Measurements from ENCODE around the gene ITGB7. TPM values are rescaled to one million over a fixed set of nuclear protein-coding genes. Genes with fewer than 3 reads are reported as not detected.

ITGB7 gene
- total and polyA plus RNA-seq, 10 of the 15 experiments (the other 5 are each of a cell fraction or from before 2014, with no cell fraction given) = 54.5 to 487 (median 252) TPM

DNA sequence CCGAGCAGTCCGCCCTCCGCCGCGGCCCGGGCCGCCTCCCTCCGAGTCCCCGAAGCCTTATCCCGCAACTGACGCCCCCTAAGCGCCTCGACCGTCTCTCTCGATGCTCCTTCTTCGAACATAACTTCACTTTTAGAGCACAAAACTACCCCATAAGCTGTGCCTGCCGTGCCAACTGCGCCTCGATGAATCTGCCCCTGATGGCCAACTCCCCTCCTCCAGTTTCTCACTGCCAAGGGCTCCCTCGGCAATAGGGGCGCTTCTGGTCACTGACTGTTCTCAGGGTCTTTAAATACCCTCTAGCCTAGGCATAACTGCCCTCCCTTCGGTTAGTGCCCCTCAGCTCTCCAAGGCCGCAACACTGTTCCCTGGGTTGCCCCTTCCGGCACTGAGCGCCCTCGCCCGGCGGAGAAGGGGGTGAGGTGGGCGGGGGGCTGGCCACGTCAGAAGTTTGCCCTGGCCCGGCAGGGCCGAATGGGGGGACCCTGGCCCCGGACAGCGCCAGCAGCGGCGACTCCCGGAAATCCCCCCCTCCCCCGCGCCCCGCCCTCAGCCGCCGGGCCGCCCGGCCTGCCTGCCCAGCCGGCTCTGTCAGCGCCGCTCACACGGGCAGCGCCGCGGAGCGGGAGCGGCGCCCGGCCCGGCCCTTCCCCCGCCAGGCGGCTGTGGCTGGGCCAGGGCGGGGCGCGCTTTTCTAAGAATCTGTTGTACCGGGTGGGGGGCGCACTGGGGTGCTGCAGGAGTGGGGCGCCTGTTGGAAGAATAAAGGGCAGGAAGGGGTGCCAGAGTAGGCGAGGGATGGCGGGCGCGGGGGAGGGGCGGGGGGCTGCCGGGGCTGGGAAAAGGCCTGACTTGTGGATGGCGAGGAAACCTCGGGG is 14.4 kb upstream of the ITGB7 start (continued):
- TF ChIP-seq, protein P1, sequence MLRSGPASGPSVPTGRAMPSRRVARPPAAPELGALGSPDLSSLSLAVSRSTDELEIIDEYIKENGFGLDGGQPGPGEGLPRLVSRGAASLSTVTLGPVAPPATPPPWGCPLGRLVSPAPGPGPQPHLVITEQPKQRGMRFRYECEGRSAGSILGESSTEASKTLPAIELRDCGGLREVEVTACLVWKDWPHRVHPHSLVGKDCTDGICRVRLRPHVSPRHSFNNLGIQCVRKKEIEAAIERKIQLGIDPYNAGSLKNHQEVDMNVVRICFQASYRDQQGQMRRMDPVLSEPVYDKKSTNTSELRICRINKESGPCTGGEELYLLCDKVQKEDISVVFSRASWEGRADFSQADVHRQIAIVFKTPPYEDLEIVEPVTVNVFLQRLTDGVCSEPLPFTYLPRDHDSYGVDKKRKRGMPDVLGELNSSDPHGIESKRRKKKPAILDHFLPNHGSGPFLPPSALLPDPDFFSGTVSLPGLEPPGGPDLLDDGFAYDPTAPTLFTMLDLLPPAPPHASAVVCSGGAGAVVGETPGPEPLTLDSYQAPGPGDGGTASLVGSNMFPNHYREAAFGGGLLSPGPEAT (IDR thresholded peaks at IDR 0.05; ENCODE audit: low read depth) = peak; percentile 47; the same call in 1 of the 2 replicates
- TF ChIP-seq TCF3 (IDR thresholded peaks at IDR 0.05; ENCODE audit: borderline replicate concordance, insufficient read depth, low read depth, low read length) (no peak), SPI1 (IDR thresholded peaks at IDR 0.05; ENCODE audit: borderline replicate concordance, insufficient read depth, low read depth, low read length) (no peak), ZZZ3 (IDR thresholded peaks at IDR 0.05; ENCODE audit: control insufficient read depth, insufficient read length, low read depth) (no peak), HDGF (IDR thresholded peaks at IDR 0.05) (peak; percentile 69), BCL11A (IDR thresholded peaks at IDR 0.05; ENCODE audit: low read depth, low read length) (no peak), KAT2A (conservative IDR thresholded peaks at IDR 0.05; ENCODE audit: control insufficient read depth, low read depth, low read length) (no peak), HCFC1 (IDR thresholded peaks at IDR 0.05; ENCODE audit: low read length) (no peak), TBL1XR1 (IDR thresholded peaks at IDR 0.05; ENCODE audit: low read depth, low read length) (peak; percentile 64), ZNF217 (IDR thresholded peaks at IDR 0.05) (no peak), SMC3 (IDR thresholded peaks at IDR 0.05; ENCODE audit: borderline replicate concordance, low read length) (no peak), NRF1 (conservative IDR thresholded peaks at IDR 0.05; ENCODE audit: low read depth, low read length) (no peak), NFYA (IDR thresholded peaks at IDR 0.05; ENCODE audit: borderline replicate concordance, low read depth, low read length) (no peak)
- TF ChIP-seq, protein P2, sequence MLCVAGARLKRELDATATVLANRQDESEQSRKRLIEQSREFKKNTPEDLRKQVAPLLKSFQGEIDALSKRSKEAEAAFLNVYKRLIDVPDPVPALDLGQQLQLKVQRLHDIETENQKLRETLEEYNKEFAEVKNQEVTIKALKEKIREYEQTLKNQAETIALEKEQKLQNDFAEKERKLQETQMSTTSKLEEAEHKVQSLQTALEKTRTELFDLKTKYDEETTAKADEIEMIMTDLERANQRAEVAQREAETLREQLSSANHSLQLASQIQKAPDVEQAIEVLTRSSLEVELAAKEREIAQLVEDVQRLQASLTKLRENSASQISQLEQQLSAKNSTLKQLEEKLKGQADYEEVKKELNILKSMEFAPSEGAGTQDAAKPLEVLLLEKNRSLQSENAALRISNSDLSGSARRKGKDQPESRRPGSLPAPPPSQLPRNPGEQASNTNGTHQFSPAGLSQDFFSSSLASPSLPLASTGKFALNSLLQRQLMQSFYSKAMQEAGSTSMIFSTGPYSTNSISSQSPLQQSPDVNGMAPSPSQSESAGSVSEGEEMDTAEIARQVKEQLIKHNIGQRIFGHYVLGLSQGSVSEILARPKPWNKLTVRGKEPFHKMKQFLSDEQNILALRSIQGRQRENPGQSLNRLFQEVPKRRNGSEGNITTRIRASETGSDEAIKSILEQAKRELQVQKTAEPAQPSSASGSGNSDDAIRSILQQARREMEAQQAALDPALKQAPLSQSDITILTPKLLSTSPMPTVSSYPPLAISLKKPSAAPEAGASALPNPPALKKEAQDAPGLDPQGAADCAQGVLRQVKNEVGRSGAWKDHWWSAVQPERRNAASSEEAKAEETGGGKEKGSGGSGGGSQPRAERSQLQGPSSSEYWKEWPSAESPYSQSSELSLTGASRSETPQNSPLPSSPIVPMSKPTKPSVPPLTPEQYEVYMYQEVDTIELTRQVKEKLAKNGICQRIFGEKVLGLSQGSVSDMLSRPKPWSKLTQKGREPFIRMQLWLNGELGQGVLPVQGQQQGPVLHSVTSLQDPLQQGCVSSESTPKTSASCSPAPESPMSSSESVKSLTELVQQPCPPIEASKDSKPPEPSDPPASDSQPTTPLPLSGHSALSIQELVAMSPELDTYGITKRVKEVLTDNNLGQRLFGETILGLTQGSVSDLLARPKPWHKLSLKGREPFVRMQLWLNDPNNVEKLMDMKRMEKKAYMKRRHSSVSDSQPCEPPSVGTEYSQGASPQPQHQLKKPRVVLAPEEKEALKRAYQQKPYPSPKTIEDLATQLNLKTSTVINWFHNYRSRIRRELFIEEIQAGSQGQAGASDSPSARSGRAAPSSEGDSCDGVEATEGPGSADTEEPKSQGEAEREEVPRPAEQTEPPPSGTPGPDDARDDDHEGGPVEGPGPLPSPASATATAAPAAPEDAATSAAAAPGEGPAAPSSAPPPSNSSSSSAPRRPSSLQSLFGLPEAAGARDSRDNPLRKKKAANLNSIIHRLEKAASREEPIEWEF (IDR thresholded peaks at IDR 0.05; ENCODE audit: insufficient replicate concordance, low read depth, low read length) = no peak
- TF ChIP-seq, protein P3, sequence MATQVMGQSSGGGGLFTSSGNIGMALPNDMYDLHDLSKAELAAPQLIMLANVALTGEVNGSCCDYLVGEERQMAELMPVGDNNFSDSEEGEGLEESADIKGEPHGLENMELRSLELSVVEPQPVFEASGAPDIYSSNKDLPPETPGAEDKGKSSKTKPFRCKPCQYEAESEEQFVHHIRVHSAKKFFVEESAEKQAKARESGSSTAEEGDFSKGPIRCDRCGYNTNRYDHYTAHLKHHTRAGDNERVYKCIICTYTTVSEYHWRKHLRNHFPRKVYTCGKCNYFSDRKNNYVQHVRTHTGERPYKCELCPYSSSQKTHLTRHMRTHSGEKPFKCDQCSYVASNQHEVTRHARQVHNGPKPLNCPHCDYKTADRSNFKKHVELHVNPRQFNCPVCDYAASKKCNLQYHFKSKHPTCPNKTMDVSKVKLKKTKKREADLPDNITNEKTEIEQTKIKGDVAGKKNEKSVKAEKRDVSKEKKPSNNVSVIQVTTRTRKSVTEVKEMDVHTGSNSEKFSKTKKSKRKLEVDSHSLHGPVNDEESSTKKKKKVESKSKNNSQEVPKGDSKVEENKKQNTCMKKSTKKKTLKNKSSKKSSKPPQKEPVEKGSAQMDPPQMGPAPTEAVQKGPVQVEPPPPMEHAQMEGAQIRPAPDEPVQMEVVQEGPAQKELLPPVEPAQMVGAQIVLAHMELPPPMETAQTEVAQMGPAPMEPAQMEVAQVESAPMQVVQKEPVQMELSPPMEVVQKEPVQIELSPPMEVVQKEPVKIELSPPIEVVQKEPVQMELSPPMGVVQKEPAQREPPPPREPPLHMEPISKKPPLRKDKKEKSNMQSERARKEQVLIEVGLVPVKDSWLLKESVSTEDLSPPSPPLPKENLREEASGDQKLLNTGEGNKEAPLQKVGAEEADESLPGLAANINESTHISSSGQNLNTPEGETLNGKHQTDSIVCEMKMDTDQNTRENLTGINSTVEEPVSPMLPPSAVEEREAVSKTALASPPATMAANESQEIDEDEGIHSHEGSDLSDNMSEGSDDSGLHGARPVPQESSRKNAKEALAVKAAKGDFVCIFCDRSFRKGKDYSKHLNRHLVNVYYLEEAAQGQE (IDR thresholded peaks at IDR 0.05; ENCODE audit: low read depth, low read length) = peak; percentile 25; the same call in 1 of the 2 replicates
- TF ChIP-seq, protein P4, sequence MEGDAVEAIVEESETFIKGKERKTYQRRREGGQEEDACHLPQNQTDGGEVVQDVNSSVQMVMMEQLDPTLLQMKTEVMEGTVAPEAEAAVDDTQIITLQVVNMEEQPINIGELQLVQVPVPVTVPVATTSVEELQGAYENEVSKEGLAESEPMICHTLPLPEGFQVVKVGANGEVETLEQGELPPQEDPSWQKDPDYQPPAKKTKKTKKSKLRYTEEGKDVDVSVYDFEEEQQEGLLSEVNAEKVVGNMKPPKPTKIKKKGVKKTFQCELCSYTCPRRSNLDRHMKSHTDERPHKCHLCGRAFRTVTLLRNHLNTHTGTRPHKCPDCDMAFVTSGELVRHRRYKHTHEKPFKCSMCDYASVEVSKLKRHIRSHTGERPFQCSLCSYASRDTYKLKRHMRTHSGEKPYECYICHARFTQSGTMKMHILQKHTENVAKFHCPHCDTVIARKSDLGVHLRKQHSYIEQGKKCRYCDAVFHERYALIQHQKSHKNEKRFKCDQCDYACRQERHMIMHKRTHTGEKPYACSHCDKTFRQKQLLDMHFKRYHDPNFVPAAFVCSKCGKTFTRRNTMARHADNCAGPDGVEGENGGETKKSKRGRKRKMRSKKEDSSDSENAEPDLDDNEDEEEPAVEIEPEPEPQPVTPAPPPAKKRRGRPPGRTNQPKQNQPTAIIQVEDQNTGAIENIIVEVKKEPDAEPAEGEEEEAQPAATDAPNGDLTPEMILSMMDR (IDR thresholded peaks at IDR 0.05 in 2 of 3, conservative IDR thresholded peaks at IDR 0.05 in 1 of 3; ENCODE audit: control insufficient read depth in 2 of 3, extremely low read depth in 1 of 3, insufficient read depth in 1 of 3, low read depth in 3 of 3, low read length in 3 of 3) = peak; percentile 21 to 35 (median 32); a peak in 4 of 6 replicates

All from GM12878 (cell line).